OCI-LY3 (cell line): ENCODE results near the gene PNPLA7.

ENCODE experiments used
- CTCF ChIP-seq: fragments of 200-600, 300-600 bp; sonication (generic); IDR thresholded peaks from 2 replicates; pipeline ENCODE4 v1.5.1; 2014; ENCODE audit warnings: antibody characterized with exemption, low read length, low read depth
- EZH2phosphoT487 ChIP-seq: fragments of 200-600 bp; shearing (Covaris generic); IDR thresholded peaks from 2 replicates; pipeline ENCODE4 v1.6.1; 2018; ENCODE audit warnings: antibody characterized with exemption, mixed run types, low read depth

GRCh38 chr9:137574192-137574591 is 24.0 kb upstream of the PNPLA7 start:
- TF ChIP-seq CTCF, result no peak
- no peak for TF ChIP-seq EZH2phosphoT487
